Measurements from ENCODE around the gene DUSP22. TPM values are rescaled to one million over a fixed set of nuclear protein-coding genes. Genes with fewer than 3 reads are reported as not detected.

DUSP22 gene
- total RNA-seq, 2 donors from 2014 or later: 45.1 to 54.1 TPM

GRCh38 chr6:357261-357790 is 65.0 kb downstream of the DUSP22 start:
- H3K27me3 ChIP-seq: no peaks in the 10 kb centered on the region
- H3K9me3 ChIP-seq: no peaks in the 10 kb centered on the region
- H3K36me3 ChIP-seq: no peaks in the 10 kb centered on the region
- H3K27ac ChIP-seq: no peak overlapping the region
- no peak for TF ChIP-seq CTCF (IDR thresholded peaks at IDR 0.05)
- no peaks in the 10 kb centered on the region for H3K4me1 ChIP-seq
- no peak overlapping the region for H3K4me3 ChIP-seq
- no peak for DNase-seq (ENCODE audit: low spot score)

- DNase-seq (ENCODE audit: low spot score): no peak
- Histone ChIP-seq H3K4me3 (no peak overlapping the region), H3K27me3 (no peaks in the 10 kb centered on the region), H3K36me3 (no peaks in the 10 kb centered on the region), H3K27ac (no peak overlapping the region), H3K9me3 (no peaks in the 10 kb centered on the region), H3K4me1 (no peaks in the 10 kb centered on the region)
- TF ChIP-seq CTCF (IDR thresholded peaks at IDR 0.05): no peak
Observed at GRCh38 chr6:357791-358341, 65.6 kb downstream of the DUSP22 start.

- Histone ChIP-seq H3K4me3 (no peak overlapping the region), H3K27me3 (no peaks in the 10 kb centered on the region), H3K36me3 (no peaks in the 10 kb centered on the region), H3K9me3 (peaks cover 0 to 3% of the 10 kb centered on the region in 2 donors), H3K27ac (no peak overlapping the region), H3K4me1 (no peaks in the 10 kb centered on the region)
- no peak for TF ChIP-seq CTCF (IDR thresholded peaks at IDR 0.05)
- DNase-seq (ENCODE audit: low spot score): no peak
Observed at GRCh38 chr6:358432-358831, 66.1 kb downstream of the DUSP22 start.

- TF ChIP-seq CTCF (IDR thresholded peaks at IDR 0.05): no peak
- Histone ChIP-seq H3K36me3 (no peaks in the 10 kb centered on the region), H3K27ac (no peak overlapping the region), H3K4me3 (no peak overlapping the region), H3K4me1 (no peaks in the 10 kb centered on the region), H3K27me3 (no peaks in the 10 kb centered on the region), H3K9me3 (peaks cover 0 to 7% of the 10 kb centered on the region in 2 donors)
- DNase-seq (ENCODE audit: low spot score): no peak
Observed at GRCh38 chr6:358847-359246, 66.6 kb downstream of the DUSP22 start.

- H3K9me3 ChIP-seq: peaks cover 0 to 12% of the 10 kb centered on the region in 2 donors
- no peak for DNase-seq (ENCODE audit: low spot score)
- no peaks in the 10 kb centered on the region for H3K36me3 ChIP-seq
- no peaks in the 10 kb centered on the region for H3K4me1 ChIP-seq
- H3K27me3 ChIP-seq: no peaks in the 10 kb centered on the region
- no peak overlapping the region for H3K27ac ChIP-seq
- H3K4me3 ChIP-seq: no peak overlapping the region
- TF ChIP-seq CTCF (IDR thresholded peaks at IDR 0.05): no peak
Observed at GRCh38 chr6:359261-360035, 67.2 kb downstream of the DUSP22 start.
